ENCODE measurements around the gene RENBP. TPM values are rescaled to one million over a fixed set of nuclear protein-coding genes. Genes with fewer than 3 reads are reported as not detected.

The RENBP gene
- total RNA-seq, 1 experiment from 2014 or later = 0.75 TPM

DNA sequence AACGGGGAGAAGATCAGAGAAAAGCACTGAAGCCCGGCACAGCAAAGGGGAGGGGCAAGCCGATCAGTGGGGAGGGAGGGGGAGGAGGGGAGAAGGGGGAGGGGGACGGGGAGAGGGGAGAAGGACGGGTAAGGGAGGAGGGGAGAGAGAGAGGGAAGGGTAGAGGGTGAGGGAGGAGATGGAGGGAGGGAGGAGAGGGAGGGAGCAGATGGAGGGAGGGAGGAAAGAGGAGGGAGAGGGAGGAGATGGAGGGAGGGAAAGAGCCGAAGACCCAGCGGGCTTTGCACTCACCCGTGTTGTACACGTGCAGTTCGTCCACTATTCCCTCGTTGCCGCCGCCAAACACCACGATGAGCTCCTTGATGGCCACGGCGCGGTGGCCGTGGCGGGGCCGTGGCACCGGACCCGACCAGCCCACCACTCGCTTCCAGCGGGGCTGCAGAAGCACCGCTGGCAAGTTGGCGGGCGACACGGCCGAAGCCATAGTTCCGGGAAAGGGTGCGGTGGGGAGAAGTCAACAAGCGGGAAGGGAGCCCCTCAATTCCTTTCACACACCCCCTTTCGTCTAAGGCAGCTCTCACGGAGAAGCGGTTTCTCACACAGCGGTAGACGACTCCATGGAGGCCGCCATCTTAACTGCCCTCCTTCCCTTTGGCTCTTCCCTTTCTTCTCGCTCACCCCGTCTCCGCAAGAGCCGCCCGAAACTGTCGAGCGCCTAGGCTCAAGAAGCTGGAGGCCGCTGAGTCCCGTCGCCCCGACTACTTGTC lies 26.1 kb upstream of the RENBP start:
- H3K27me3 Mint-ChIP-seq (ENCODE audit: insufficient read depth, unreplicated experiment) = no peaks in the 10 kb centered on the region
- H3K4me1 ChIP-seq = 0 out of 2 replicates have a peak, but pooled peaks cover 8% of the 10 kb centered on the region
- no peak for DNase-seq
- peak overlapping the region; percentile 100 for H3K27ac Mint-ChIP-seq (ENCODE audit: unreplicated experiment)
- peak overlapping the region; percentile 98 for H3K4me3 Mint-ChIP-seq (ENCODE audit: unreplicated experiment)
- TSS peak; percentile 43 for BruUV-seq (replicated peaks)
- H3K4me3 ChIP-seq (ENCODE audit: low read depth, low read length) = peak overlapping the region; percentile 73
- TF ChIP-seq, protein P1, sequence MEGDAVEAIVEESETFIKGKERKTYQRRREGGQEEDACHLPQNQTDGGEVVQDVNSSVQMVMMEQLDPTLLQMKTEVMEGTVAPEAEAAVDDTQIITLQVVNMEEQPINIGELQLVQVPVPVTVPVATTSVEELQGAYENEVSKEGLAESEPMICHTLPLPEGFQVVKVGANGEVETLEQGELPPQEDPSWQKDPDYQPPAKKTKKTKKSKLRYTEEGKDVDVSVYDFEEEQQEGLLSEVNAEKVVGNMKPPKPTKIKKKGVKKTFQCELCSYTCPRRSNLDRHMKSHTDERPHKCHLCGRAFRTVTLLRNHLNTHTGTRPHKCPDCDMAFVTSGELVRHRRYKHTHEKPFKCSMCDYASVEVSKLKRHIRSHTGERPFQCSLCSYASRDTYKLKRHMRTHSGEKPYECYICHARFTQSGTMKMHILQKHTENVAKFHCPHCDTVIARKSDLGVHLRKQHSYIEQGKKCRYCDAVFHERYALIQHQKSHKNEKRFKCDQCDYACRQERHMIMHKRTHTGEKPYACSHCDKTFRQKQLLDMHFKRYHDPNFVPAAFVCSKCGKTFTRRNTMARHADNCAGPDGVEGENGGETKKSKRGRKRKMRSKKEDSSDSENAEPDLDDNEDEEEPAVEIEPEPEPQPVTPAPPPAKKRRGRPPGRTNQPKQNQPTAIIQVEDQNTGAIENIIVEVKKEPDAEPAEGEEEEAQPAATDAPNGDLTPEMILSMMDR (IDR thresholded peaks at IDR 0.05; ENCODE audit: insufficient read depth in 1 of 2, low read depth in 1 of 2, low read length in 1 of 2, severe bottlenecking in 1 of 2, unreplicated experiment in 1 of 2) = no peak
- ChIA-PET CTCF (no interaction called here), POLR2A (interaction anchor here (0.5 to 1.4 kb wide), 5 partner anchors 42 to 176 kb away, joined by 3 to 4 read pairs (median 3); partner anchors contain the start of genes IDH3G and SSR4)
- intact Hi-C loops (cut with micrococcal nuclease; ENCODE audit: unreplicated experiment) = loop anchor here (10.0 kb wide), 1 partner anchor 404 kb away; the partner anchor contains the start of genes EMD and FLNA
- H3K36me3 Mint-ChIP-seq (ENCODE audit: insufficient read depth, unreplicated experiment) = peaks cover 35% of the 10 kb centered on the region
- no peaks in the 10 kb centered on the region for H3K27me3 ChIP-seq (replicated peaks; ENCODE audit: control insufficient read depth, insufficient read depth, low read length)
- H3K36me3 ChIP-seq (ENCODE audit: control insufficient read depth, insufficient read depth, low read length) = no peaks in the 10 kb centered on the region; the same call in 1 of the 2 replicates
- H3K9me3 ChIP-seq = no peaks in the 10 kb centered on the region
- peaks cover 8% of the 10 kb centered on the region for H3K4me1 Mint-ChIP-seq (ENCODE audit: low read depth, unreplicated experiment)
- no peaks in the 10 kb centered on the region for H3K9me3 Mint-ChIP-seq (ENCODE audit: unreplicated experiment)

DNA sequence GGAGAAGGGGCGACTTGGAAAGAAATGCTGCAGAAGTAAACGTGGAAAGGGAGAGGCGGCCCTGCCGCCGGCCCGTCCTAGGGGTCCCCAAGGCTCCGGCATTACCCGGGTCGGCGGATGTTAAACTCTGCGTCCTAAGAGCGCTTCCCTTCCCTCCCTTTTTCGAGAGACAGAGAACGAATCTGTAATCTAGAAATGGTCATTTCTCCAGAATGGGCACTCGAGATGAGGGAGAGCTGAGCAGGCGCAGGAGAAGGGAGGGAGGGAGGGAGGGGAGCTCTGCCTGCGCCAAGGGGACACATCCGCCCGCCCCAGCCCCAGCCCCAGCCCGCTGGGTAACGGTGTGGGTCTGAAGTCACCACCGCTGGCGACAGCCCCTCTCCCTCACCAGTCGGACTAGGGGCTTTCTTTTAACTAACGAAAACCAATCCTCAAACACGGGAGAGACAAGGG lies 25.5 kb upstream of the RENBP start:
- intact Hi-C loops (cut with micrococcal nuclease; ENCODE audit: unreplicated experiment) = loop anchor here (10.0 kb wide), 1 partner anchor 405 kb away; the partner anchor contains the start of genes EMD and FLNA
- Histone ChIP-seq H3K9me3 (no peaks in the 10 kb centered on the region), H3K4me1 (0 out of 2 replicates have a peak, but pooled peaks cover 8% of the 10 kb centered on the region), H3K4me3 (ENCODE audit: low read depth, low read length) (peak overlapping the region; percentile 73), H3K36me3 (ENCODE audit: control insufficient read depth, insufficient read depth, low read length) (no peaks in the 10 kb centered on the region; the same call in 1 of the 2 replicates), H3K27me3 (replicated peaks; ENCODE audit: control insufficient read depth, insufficient read depth, low read length) (no peaks in the 10 kb centered on the region)
- TF ChIP-seq, protein P1 (IDR thresholded peaks at IDR 0.05; ENCODE audit: insufficient read depth in 1 of 2, low read depth in 1 of 2, low read length in 1 of 2, severe bottlenecking in 1 of 2, unreplicated experiment in 1 of 2) = no peak
- Mint-ChIP-seq H3K4me3 (ENCODE audit: unreplicated experiment) (peak overlapping the region; percentile 98), H3K27me3 (ENCODE audit: insufficient read depth, unreplicated experiment) (no peaks in the 10 kb centered on the region), H3K9me3 (ENCODE audit: unreplicated experiment) (no peaks in the 10 kb centered on the region), H3K36me3 (ENCODE audit: insufficient read depth, unreplicated experiment) (peaks cover 35% of the 10 kb centered on the region), H3K27ac (ENCODE audit: unreplicated experiment) (peak overlapping the region; percentile 67), H3K4me1 (ENCODE audit: low read depth, unreplicated experiment) (peaks cover 8% of the 10 kb centered on the region)
- DNase-seq = no peak
- POLR2A ChIA-PET = no interaction called here
- CTCF ChIA-PET = no interaction called here
- no TSS peak for BruUV-seq (replicated peaks)

DNA sequence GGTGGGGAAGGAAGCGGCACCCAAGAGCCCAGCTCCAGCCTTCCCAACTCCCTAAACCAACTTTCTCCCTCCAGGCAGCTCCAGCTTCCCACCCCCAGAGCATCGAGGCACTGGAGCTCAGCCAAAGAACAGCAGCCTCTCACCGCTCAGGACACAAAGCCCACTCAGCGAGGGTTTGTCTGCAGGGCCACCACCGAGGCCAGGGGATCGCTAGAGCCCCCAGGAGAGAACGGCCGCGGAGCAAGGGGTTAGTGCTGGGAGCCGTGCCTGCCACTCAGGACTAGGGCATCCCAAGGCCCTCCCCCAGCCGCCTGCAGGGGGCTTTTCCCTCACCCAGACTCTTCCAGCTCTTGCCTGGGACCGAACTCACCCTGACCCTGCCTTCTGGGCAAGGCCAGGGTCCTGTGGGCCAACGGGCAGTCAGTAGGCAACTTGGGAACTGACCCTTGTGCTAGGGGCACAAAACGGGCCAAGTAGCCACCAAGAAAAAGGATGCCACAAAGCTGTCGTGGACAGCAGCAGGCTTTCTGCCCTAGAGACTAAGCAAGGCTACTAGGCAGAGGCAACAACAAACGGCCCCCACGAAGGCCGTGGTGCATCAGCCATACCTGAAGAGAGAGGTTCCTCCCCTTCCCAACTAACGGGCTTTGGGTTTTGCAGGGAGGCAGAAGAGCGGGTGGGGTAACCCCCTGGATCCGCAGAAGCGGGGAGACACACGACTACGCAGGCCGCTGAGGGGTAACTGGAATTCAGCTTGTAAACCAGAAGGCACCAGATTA lies 24.9 kb upstream of the RENBP start:
- peaks cover 3% of the 10 kb centered on the region for H3K36me3 ChIP-seq (ENCODE audit: control insufficient read depth, insufficient read depth, low read length)
- Mint-ChIP-seq H3K4me1 (ENCODE audit: low read depth, unreplicated experiment) (peaks cover 3% of the 10 kb centered on the region), H3K27me3 (ENCODE audit: insufficient read depth, unreplicated experiment) (no peaks in the 10 kb centered on the region), H3K36me3 (ENCODE audit: insufficient read depth, unreplicated experiment) (peaks cover 33% of the 10 kb centered on the region), H3K27ac (ENCODE audit: unreplicated experiment) (peak overlapping the region; percentile 67), H3K4me3 (ENCODE audit: unreplicated experiment) (peak overlapping the region; percentile 98), H3K9me3 (ENCODE audit: unreplicated experiment) (no peaks in the 10 kb centered on the region)
- H3K4me1 ChIP-seq = 0 out of 2 replicates have a peak, but pooled peaks cover 3% of the 10 kb centered on the region
- no peak for DNase-seq
- intact Hi-C loops (cut with micrococcal nuclease; ENCODE audit: unreplicated experiment) = no loop called here
- H3K9me3 ChIP-seq = no peaks in the 10 kb centered on the region
- TF ChIP-seq, protein P1 (IDR thresholded peaks at IDR 0.05; ENCODE audit: insufficient read depth in 1 of 2, low read depth in 1 of 2, low read length in 1 of 2, severe bottlenecking in 1 of 2, unreplicated experiment in 1 of 2) = no peak
- H3K4me3 ChIP-seq (ENCODE audit: low read depth, low read length) = peak overlapping the region; percentile 73
- ChIA-PET POLR2A (no interaction called here), CTCF (interaction anchor here (0.8 kb wide), 1 partner anchor 41 kb away, joined by 3 read pairs; no protein-coding TSS in a partner anchor)
- H3K27me3 ChIP-seq (replicated peaks; ENCODE audit: control insufficient read depth, insufficient read depth, low read length) = no peaks in the 10 kb centered on the region
- BruUV-seq (replicated peaks) = no TSS peak

Measured in Caco-2 (cell line).